Dermis microvascular lymphatic vessel endothelial cell (primary cell): ENCODE measurements around the gene LY6G5B. TPM values are rescaled to one million over a fixed set of nuclear protein-coding genes. Genes with fewer than 3 reads are reported as not detected.
"Not testable (repeated sequence)": the region's sequence is repeated elsewhere in the genome, so short reads cannot be mapped to it uniquely, and the experiment has no call there.

Experiments
- DNase-seq, 2 donors: peaks; one replicate each; pipeline versions ENCODE4 v3.0.0 to v3.0.0-alpha.2; 2010; ENCODE audit warnings: low read depth in 2 of 2
- total RNA-seq: library from RNA; depleted of rRNA; stranded (reverse); fragments of >200 nt; gene quantifications from 2 replicates; pipeline ENCODE4 v1.2.1, GENCODE V29; 2014

Gene LY6G5B
- total RNA-seq, 1 donor from 2014 or later = 0.64 TPM

GRCh38 chr6:31690231-31691077 is 20.7 kb downstream of the LY6G5B start:
- no peak for DNase-seq

DNA sequence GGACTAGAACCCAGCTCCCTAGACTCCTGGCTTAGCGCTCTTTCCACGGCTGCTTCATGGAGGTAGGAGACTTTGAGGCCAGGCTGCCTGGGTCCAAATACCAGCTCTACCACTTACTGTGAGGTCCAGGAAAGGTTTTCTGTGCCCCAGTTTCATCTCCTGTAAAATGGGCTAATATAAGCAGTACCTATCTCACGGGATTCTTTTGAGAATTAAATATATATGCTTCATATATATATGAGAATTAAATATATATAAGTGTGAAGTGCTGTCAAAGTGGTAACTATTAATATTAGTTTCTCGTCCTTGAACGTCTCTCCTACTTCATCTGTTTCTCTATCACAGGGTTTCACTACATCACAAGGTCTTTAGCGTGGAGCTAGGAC is 21.3 kb downstream of the LY6G5B start:
- no peak for DNase-seq

- no peak for DNase-seq
Measured at GRCh38 chr6:31691564-31692108, 21.9 kb downstream of the LY6G5B start.

GRCh38 chr6:31692353-31692752 is 22.6 kb downstream of the LY6G5B start:
- DNase-seq = no peak

GRCh38 chr6:31692886-31693285 is 23.1 kb downstream of the LY6G5B start:
- DNase-seq = no peak

GRCh38 chr6:31693535-31693934 is 23.8 kb downstream of the LY6G5B start:
- DNase-seq = no peak

- DNase-seq = peak in 1 of 2 donors; percentile 33
Measured at GRCh38 chr6:31697555-31697954, 27.8 kb downstream of the LY6G5B start.

DNA sequence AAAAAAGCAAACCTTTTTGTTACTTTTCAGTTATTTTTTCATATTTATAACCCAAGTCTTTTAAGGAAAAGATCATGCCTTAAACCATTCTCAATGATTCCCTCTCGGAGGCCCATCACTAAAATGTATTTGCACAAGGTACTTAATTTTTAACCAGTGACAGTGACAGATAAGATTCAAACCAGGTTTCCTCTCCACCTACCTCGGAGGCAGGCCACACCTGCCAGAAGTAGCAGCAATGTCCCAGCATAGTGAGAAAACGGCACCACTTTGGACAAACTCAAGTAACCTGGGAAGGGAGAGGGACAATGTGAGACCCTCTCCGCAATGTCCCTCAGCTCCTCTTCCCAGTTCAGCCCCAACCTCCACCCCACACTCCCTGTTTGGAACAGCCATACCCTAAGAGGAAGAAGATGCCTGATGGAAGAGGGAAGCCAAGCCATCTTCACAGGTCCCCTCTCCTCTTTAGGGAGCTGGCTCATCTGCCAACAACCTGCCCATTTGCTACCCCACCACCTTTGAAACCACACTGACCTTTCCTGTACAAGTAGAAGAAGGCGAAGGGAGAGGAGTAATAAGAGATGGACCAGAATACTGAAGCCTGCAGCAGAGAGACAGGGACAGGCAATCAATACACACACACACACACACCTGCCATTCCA is 31.1 kb downstream of the LY6G5B start:
- DNase-seq = no peak

- DNase-seq = peak; percentile 13 to 28
Measured at GRCh38 chr6:31701666-31702404, 32.1 kb downstream of the LY6G5B start.

- DNase-seq = peak in 1 of 2 donors; percentile 66
Measured at GRCh38 chr6:31702405-31702818, 32.6 kb downstream of the LY6G5B start.

DNA sequence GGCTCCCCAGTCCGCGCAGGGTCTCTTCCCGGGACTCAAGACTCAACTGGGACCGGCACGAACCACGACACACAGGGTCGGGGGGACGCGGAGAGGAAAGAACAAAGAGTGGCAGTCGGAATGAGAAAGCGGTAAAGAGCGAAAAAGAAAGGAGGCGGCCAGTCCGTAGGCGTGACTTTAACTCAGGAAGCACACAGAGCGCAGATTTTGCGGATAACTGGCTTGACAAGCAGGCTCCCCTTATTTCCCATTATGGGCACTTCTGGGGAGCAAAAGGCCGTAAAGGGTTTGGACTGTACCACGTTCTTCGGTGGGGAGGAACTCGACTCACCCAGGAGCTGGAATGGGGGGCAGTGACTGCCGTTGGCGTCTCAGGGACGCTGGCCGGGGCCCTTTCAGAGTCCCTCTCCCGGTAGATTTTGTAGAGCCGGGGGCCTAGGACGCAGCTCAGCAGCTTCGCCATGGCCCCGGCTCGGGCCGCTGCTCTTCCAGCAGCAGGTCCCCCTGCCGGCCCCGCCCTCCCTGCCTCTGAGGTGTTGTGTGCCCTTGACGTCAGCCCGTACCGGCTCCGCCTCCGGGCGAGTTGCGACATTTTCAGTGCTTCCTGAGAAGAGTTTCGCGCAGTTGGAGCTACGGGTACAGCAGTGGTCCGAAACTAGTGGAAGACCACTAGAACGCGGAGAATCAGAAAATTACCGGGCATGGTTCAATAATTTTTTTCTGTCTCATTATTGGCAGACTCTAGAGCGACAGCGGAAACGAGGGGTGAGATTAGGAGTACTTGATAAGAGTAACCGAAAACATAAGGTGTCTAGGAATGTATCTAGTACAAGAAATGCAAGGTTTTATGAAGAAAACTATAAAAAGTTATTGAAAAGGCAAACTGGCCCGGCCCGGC is 33.3 kb downstream of the LY6G5B start, which contains the start of gene ABHD16A:
TSS of gene ABHD16A (minus strand) at position 506 of the 898 bp plus-strand sequence. CDS start at position 463, 43 bp downstream.
- DNase-seq = peak; percentile 98 to 99

DNA sequence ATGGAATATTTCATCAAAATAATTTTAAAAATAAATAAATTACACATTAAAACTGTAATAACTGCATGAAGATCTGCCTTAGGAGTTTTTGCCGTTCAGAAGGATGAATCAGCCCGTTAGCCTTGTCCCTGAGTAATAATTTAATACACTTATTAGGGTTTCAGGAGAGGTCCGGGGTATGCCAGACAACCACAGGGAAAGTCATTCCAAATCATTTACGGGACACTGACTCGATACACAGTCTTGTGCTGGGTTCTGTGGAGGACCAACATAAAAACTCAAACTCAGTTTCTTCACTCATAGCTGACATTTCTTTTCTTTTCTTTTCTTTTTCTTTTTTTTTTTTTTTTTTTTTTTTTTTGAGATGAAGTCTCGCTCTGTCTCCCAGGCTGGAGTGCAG is 36.2 kb downstream of the LY6G5B start:
- DNase-seq = no peak

DNA sequence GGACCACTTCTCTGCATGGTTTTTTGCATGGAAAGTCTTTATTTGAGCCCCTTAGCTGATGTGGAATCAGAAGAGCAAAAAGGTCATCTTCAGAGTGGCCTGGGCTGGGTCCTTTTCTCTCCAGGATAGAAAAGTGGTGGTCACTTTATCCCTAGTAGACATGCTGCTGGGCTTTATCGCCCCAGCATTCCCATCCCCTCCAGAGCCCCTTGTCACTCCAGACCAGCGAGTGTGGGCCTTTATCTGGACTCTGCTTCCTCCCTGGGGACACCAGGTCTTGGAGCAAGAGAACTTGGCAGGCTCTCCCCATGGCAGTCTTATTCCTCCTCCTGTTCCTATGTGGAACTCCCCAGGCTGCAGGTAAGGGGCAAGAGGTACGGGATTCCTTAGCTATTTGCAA is 36.8 kb downstream of the LY6G5B start, which contains the start of gene LY6G6F:
TSS of gene LY6G6F (plus strand) at position 268 of the 400 bp plus-strand sequence. CDS start at position 309, 41 bp downstream.
- DNase-seq = no peak

- no peak for DNase-seq
Measured at GRCh38 chr6:31707701-31708100, 37.9 kb downstream of the LY6G5B start.

DNA sequence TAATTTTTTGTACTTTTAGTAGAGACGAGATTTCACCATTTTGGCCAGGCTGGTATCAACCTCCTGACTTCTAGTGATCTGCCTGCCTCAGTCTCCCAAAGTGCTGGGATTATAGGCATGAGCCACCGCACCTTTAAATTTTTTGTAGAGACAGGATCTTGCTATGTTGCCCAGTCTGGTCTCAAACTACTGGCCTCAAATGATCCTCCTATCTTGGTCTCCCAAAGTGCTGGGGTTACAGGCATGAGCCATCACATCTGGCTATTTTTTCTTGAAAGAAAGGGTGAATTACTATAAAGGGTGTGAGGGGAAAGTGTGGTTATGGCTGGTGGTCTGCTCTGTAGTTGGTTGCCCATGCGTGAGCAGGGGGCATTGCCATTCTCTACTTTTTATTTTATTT is 38.4 kb downstream of the LY6G5B start:
- no peak for DNase-seq

DNA sequence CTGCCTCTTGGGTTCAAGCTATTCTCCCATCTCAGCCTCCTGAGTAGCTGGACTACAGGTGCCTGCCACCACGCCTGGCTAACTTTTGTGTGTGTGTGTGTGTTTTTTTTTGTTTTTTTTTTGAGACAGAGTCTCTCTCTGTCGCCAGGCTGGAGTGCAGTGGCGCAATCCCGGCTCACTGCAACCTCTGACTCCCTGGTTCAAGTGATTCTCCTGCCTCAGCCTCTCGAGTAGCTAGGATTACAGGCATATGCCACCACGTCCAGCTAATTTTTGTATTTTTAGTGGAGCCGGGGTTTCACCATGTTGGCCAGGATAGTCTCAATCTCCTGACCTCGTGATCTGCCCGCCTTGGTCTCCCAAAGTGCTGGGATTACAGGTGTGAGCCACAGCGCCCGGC is 39.4 kb downstream of the LY6G5B start:
- not testable (repeated sequence) for DNase-seq

DNA sequence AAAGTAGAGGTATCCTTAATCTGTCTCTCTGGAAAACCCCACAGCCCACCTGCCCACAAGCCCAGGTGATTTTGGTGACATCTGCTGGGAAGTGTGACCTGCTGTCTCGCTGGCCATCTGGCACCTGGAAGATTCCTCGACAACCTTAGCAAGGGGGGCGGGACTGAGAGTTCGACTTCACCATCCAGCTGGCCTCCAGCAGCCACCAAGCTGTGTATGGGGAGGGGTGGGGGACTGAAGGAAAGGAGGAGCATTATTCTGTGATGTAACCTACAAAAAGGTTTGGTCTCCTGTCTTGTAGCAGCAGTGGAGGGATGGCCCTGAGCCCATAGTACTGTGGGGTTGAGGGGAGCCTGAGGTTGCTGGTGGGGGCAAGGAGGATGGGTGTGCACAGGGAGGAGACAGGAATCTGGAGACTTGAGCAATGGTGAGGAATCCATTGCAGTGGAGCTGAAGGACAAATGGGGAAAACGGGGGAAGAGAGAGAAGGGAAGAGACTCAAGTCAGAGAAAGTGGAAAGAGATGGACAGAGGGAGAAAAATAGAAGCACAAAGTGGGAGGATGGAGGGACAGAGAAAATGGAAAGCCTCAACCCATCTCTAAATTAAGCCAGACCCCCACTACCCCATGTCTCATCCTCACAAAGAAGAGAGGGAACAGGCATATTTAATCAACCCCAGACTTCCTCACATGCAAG is 40.9 kb downstream of the LY6G5B start:
- DNase-seq = no peak

- no peak for DNase-seq
Measured at GRCh38 chr6:31711233-31711632, 41.5 kb downstream of the LY6G5B start.

DNA sequence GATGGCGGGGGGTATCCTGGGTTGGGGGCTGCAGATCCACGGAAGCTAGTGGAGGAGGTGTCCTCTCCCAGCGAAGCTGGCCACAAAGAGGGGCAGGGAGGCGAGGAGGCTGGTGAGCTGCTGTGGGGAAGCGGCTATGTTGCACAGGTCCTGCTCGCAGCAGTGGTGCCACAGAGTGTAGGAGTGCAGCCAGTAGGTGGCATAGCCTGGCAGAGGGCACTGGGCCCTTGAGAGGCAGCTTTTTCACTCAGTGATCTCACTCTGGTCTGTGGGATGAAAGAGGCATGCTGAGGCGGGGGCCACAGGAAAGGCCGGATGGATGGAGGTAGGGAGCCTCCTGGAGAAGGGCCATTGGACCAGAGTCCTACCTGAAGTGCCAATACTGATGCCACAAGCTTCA is 42.5 kb downstream of the LY6G5B start:
- no peak for DNase-seq

DNA sequence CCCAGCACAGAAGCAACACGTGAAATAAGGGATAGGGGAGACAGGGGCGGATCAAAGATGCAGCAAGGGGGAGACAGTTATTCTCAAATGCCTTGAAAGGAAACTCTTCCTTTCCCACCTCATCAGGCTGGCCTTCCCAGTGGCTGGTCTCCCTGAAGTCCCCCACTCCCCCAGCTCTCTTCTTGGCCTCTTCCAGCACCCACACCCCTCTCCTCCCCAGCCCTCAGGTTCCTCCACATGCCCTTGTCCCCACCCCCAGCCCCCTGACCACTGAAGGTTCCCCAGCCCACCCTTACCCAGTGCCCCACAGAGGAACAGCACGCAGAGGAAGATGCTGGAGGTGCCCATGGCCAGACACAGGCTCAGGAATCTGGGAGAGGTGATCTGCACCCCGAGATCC is 43.7 kb downstream of the LY6G5B start:
- no peak for DNase-seq
